Adrenal gland (tissue), 5 donors: ENCODE results near the gene OSBPL9.

Experiments
- POLR2A ChIP-seq, 2 donors: fragments of 450-650 bp; IDR thresholded peaks; one replicate each; pipeline ENCODE4 v1.6.1; 2017; ENCODE audit warnings: antibody characterized with exemption in 2 of 2, mild to moderate bottlenecking in 2 of 2, moderate library complexity in 1 of 2
- TF ChIP-seq, protein P1 (sequence below), 6 experiments: fragments of 450-650 bp in 4 of 6; fragments of 200-600 bp in 2 of 6; sonication (generic) in 1 of 6; IDR thresholded peaks; 1 replicate in 5 of 6; 2 replicates in 1 of 6; pipeline versions ENCODE4 v1.5.1 to v1.8.0; 2016 to 2021; ENCODE audit warnings: antibody characterized with exemption in 6 of 6, mild to moderate bottlenecking in 2 of 6, moderate library complexity in 1 of 6
- donor health status: DM: no; HTN: no; CAD: no.

DNA sequence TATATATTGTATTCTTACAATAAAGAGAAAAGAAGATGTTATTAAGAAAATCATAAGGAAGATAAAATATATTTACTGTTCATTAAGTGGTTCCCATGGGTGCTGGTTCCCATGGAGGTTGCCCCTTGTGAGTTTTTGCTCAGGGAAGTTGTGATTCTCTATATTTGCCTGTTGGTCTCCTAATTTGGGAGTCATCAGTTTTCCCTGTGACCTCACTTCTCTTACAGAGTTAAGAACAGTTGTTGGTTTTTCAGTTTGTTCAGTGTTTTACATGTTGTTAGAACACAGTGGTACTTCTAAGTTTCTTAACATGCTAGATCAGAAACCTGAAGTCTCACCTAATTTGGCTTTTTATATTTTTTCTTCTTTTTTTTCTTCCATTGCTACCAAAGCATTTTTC lies 109.2 kb downstream of the OSBPL9 start:
- TF ChIP-seq, protein P1, sequence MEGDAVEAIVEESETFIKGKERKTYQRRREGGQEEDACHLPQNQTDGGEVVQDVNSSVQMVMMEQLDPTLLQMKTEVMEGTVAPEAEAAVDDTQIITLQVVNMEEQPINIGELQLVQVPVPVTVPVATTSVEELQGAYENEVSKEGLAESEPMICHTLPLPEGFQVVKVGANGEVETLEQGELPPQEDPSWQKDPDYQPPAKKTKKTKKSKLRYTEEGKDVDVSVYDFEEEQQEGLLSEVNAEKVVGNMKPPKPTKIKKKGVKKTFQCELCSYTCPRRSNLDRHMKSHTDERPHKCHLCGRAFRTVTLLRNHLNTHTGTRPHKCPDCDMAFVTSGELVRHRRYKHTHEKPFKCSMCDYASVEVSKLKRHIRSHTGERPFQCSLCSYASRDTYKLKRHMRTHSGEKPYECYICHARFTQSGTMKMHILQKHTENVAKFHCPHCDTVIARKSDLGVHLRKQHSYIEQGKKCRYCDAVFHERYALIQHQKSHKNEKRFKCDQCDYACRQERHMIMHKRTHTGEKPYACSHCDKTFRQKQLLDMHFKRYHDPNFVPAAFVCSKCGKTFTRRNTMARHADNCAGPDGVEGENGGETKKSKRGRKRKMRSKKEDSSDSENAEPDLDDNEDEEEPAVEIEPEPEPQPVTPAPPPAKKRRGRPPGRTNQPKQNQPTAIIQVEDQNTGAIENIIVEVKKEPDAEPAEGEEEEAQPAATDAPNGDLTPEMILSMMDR (IDR thresholded peaks at IDR 0.05) = no peak
- no peak for TF ChIP-seq POLR2A (IDR thresholded peaks at IDR 0.05)
